ENCODE results near the gene EDA.

EDA gene

DNA sequence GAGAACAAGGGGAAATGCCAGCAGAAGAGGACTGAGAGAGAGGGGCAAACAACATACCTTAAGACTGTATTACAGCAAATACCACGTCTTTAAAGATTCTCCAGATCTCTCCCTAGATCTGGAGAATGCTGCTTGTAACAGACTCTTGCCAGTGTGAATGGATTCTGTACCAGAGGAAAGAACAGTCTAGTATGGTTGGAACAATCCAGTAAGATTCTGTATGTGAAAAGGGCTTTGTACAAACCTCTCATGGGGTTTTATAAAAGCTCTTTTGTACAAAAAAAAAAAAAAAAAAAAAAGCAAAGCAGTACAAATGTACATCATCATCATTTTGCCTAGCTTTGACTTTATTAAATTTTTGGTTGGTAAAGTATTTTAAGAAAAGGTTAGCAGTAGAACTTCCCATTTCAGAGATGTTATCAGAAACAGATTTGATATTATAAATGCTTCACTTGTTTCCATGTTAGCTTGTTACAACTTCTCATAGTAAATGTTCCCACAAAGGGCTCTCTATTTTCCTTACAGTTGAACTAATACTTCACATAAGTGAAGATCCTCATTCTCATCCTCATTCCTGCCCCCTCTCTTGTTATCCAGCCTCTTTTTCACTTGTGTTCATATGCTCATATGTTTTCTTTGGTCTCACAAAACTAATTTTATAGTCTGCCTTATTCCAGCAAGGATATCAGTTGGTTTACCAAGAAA lies 144.2 kb downstream of the EDA start:
- TF ChIP-seq, protein P1, sequence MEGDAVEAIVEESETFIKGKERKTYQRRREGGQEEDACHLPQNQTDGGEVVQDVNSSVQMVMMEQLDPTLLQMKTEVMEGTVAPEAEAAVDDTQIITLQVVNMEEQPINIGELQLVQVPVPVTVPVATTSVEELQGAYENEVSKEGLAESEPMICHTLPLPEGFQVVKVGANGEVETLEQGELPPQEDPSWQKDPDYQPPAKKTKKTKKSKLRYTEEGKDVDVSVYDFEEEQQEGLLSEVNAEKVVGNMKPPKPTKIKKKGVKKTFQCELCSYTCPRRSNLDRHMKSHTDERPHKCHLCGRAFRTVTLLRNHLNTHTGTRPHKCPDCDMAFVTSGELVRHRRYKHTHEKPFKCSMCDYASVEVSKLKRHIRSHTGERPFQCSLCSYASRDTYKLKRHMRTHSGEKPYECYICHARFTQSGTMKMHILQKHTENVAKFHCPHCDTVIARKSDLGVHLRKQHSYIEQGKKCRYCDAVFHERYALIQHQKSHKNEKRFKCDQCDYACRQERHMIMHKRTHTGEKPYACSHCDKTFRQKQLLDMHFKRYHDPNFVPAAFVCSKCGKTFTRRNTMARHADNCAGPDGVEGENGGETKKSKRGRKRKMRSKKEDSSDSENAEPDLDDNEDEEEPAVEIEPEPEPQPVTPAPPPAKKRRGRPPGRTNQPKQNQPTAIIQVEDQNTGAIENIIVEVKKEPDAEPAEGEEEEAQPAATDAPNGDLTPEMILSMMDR (IDR thresholded peaks at IDR 0.05): no peak
- Histone ChIP-seq H2AFZ (no peak overlapping the region), H3K36me3 (ENCODE audit: control insufficient read depth, insufficient read depth, low read length) (no peaks in the 10 kb centered on the region), H3K79me2 (peaks cover 3% of the 10 kb centered on the region), H3K4me2 (ENCODE audit: low read length) (no peak overlapping the region), H3K27me3 (ENCODE audit: control insufficient read depth, insufficient read depth, low read length) (no peaks in the 10 kb centered on the region), H3K4me3 (ENCODE audit: low read depth, low read length) (no peak overlapping the region), H3K9ac (no peak overlapping the region), H3K27ac (no peak overlapping the region), H3K9me3 (ENCODE audit: control insufficient read depth, low read length) (no peaks in the 10 kb centered on the region), H3K4me1 (no peaks in the 10 kb centered on the region)

DNA sequence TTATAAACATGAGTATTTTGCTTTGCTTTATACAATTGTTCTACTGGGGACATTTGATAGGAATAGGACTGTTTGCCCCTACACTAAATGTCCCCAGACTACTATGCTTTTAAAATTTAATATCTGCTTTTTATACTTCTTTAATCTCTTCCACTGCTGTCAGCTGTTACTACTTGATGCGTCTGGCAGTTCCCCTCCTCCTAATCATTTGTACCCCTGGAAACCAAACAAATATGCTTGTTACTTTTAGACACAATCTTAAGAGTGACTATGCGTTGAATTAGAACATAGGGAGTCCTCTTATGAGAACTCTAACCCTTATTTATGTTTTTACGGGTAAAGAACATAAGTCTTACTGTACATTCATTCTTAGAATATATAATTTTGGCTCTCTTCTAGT lies 145.7 kb downstream of the EDA start:
- Histone ChIP-seq H3K27ac (no peak overlapping the region), H3K4me3 (ENCODE audit: low read depth, low read length) (no peak overlapping the region), H3K4me2 (ENCODE audit: low read length) (no peak overlapping the region), H3K4me1 (no peaks in the 10 kb centered on the region), H3K9me3 (ENCODE audit: control insufficient read depth, low read length) (no peaks in the 10 kb centered on the region), H2AFZ (no peak overlapping the region), H3K27me3 (ENCODE audit: control insufficient read depth, insufficient read depth, low read length) (no peaks in the 10 kb centered on the region), H3K9ac (no peak overlapping the region), H3K36me3 (ENCODE audit: control insufficient read depth, insufficient read depth, low read length) (no peaks in the 10 kb centered on the region), H3K79me2 (no peaks in the 10 kb centered on the region)
- TF ChIP-seq, protein P1 (IDR thresholded peaks at IDR 0.05): no peak

DNA sequence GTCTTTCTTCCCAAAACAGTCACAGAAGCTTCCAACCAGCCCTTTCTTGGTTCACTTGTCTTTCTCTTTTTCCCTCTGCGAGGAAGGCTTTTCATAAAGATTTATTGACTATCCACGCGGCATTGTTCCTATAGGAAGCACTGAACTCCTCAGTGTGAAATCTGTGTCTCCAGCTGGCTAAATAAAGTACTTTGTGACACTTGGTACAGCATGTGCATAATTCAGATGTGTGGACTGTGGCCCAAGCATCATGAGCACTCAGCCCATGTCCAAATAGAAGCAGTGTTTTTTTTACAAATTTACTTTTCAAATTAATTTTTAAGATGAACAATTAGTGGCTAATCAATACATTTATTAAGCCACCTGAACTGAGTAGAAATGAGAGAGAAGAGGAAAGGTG lies 146.4 kb downstream of the EDA start:
- no peak overlapping the region for H3K4me2 ChIP-seq (ENCODE audit: low read length)
- no peaks in the 10 kb centered on the region for H3K4me1 ChIP-seq
- H3K4me3 ChIP-seq (ENCODE audit: low read depth, low read length): no peak overlapping the region
- H2AFZ ChIP-seq: no peak overlapping the region
- no peak overlapping the region for H3K27ac ChIP-seq
- TF ChIP-seq, protein P1 (IDR thresholded peaks at IDR 0.05): no peak
- H3K9me3 ChIP-seq (ENCODE audit: control insufficient read depth, low read length): no peaks in the 10 kb centered on the region
- no peaks in the 10 kb centered on the region for H3K79me2 ChIP-seq
- H3K27me3 ChIP-seq (ENCODE audit: control insufficient read depth, insufficient read depth, low read length): no peaks in the 10 kb centered on the region
- H3K36me3 ChIP-seq (ENCODE audit: control insufficient read depth, insufficient read depth, low read length): no peaks in the 10 kb centered on the region
- H3K9ac ChIP-seq: no peak overlapping the region

DNA sequence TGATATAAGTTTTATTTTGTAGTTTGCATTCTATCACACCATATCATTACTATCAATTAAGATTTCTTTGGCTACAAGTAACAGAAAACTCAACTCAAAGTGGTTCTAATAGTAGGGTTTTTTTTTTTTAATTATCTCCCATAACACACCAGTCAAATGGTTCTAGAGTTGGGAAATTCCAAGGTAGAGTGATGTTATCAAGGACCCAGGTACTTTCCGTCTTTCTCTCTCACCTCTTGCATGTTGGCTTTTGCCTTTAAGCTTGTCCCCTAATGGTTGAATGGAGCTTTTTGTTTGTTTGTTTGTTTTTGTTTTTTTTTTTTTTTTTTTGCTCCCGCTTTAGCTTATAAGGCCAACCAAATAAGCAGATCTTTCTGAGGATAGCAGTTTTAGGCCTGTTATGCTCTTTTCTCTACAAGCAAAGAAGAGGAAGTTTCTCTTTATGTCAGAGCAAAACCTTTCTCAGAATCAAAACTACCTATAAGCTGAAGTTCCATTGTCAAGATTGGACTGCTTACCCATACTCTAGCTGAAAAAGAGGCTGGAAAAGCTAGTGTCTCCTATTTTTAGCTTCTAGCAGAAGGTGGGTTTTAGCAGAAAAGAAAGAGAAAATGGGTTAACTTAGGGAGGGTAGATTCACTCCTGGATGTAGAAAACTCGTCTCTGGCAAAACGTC lies 177.5 kb downstream of the EDA start:
- no peak overlapping the region for H3K27ac ChIP-seq
- no peaks in the 10 kb centered on the region for H3K79me2 ChIP-seq
- no peak overlapping the region for H3K9ac ChIP-seq
- no peaks in the 10 kb centered on the region for H3K9me3 ChIP-seq (ENCODE audit: control insufficient read depth, low read length)
- no peak overlapping the region for H3K4me3 ChIP-seq (ENCODE audit: low read depth, low read length)
- no peaks in the 10 kb centered on the region for H3K4me1 ChIP-seq
- H2AFZ ChIP-seq: no peak overlapping the region
- TF ChIP-seq, protein P1 (IDR thresholded peaks at IDR 0.05): no peak
- no peaks in the 10 kb centered on the region for H3K27me3 ChIP-seq (ENCODE audit: control insufficient read depth, insufficient read depth, low read length)
- no peak overlapping the region for H3K4me2 ChIP-seq (ENCODE audit: low read length)
- no peaks in the 10 kb centered on the region for H3K36me3 ChIP-seq (ENCODE audit: control insufficient read depth, insufficient read depth, low read length)

DNA sequence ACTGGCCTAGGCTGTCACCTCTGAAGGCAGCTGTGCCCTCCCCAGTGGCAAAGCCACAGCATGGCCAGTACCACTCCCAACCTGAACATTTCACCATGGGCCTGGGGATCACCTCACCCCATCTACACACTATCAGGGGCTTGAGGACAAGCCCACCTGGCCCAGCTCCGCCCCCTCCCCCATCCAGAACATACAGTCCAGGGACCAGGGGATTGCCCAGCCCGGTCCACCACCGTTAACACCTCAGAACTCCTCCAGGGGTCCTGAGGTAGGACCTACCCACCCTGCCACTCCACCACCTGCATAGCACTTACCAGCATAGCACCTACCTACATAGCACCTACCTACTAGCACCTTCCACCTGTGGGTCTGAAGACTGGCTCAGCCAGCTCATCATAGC lies 179.8 kb downstream of the EDA start:
- Histone ChIP-seq H3K79me2 (no peaks in the 10 kb centered on the region), H3K27ac (no peak overlapping the region)
- TF ChIP-seq, protein P1 (IDR thresholded peaks at IDR 0.05): no peak

More for the DNA sequence above, 179.8 kb downstream of the EDA start:
- no peaks in the 10 kb centered on the region for H3K27me3 ChIP-seq (ENCODE audit: control insufficient read depth, insufficient read depth, low read length)
- H3K4me1 ChIP-seq: no peaks in the 10 kb centered on the region
- H3K4me2 ChIP-seq (ENCODE audit: low read length): no peak overlapping the region
- no peak overlapping the region for H2AFZ ChIP-seq
- H3K9me3 ChIP-seq (ENCODE audit: control insufficient read depth, low read length): no peaks in the 10 kb centered on the region
- H3K9ac ChIP-seq: no peak overlapping the region
- H3K36me3 ChIP-seq (ENCODE audit: control insufficient read depth, insufficient read depth, low read length): no peaks in the 10 kb centered on the region
- H3K4me3 ChIP-seq (ENCODE audit: low read depth, low read length): no peak overlapping the region
